ENCODE data around the gene KIAA1671.

- TF ChIP-seq, protein P1, sequence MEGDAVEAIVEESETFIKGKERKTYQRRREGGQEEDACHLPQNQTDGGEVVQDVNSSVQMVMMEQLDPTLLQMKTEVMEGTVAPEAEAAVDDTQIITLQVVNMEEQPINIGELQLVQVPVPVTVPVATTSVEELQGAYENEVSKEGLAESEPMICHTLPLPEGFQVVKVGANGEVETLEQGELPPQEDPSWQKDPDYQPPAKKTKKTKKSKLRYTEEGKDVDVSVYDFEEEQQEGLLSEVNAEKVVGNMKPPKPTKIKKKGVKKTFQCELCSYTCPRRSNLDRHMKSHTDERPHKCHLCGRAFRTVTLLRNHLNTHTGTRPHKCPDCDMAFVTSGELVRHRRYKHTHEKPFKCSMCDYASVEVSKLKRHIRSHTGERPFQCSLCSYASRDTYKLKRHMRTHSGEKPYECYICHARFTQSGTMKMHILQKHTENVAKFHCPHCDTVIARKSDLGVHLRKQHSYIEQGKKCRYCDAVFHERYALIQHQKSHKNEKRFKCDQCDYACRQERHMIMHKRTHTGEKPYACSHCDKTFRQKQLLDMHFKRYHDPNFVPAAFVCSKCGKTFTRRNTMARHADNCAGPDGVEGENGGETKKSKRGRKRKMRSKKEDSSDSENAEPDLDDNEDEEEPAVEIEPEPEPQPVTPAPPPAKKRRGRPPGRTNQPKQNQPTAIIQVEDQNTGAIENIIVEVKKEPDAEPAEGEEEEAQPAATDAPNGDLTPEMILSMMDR (IDR thresholded peaks at IDR 0.05) = no peak
- no peak for TF ChIP-seq EZH2 (IDR thresholded peaks at IDR 0.05; ENCODE audit: borderline replicate concordance, insufficient read depth, low read depth, low read length, poor library complexity, severe bottlenecking)
Observed at GRCh38 chr22:24981066-24981465, 28.6 kb downstream of the KIAA1671 start.
